Stomach (tissue), 9 donors: ENCODE results near the gene ATP4B. TPM values are rescaled to one million over a fixed set of nuclear protein-coding genes. Genes with fewer than 3 reads are reported as not detected.

ENCODE experiments used
- DNase-seq, 2 donors: peaks; one replicate each; pipeline versions ENCODE4 v3.0.0 to v3.0.0-alpha.2; 2013 to 2019
- H3K27ac ChIP-seq, 5 donors: fragments of 200-600 bp in 4 of 5; sonication (generic) in 4 of 5; one replicate each; pipeline ENCODE4 v1.5.1; 2013 to 2019; ENCODE audit warnings: mild to moderate bottlenecking in 1 of 5, moderate library complexity in 1 of 5
- H3K27me3 ChIP-seq, 3 donors: fragments of 200-600 bp; sonication (generic); one replicate each; pipeline ENCODE4 v1.5.1; 2017 to 2019; ENCODE audit warnings: mixed run types in 1 of 3
- H3K36me3 ChIP-seq, 4 donors: fragments of 200-600 bp; sonication (generic); 1 replicate in 3 of 4; 2 replicates in 1 of 4; pipeline ENCODE4 v1.5.1; 2016 to 2019
- H3K4me1 ChIP-seq, 4 donors: fragments of 200-600 bp; sonication (generic); one replicate each; pipeline ENCODE4 v1.5.1; 2016 to 2019
- H3K4me3 ChIP-seq, 4 donors: fragments of 200-600 bp; sonication (generic) in 3 of 4; one replicate each; pipeline ENCODE4 v1.5.1; 2016 to 2019; ENCODE audit warnings: mild to moderate bottlenecking in 1 of 4
- H3K9me3 ChIP-seq, 4 donors: fragments of 200-600 bp; sonication (generic); one replicate each; pipeline ENCODE4 v1.5.1; 2016 to 2019
- EP300 ChIP-seq: sonication (generic); formaldehyde crosslinking; IDR thresholded peaks from one replicate; pipeline ENCODE4 v1.6.1; 2017; ENCODE audit warnings: antibody characterized with exemption
- POLR2A ChIP-seq, 4 donors: fragments of 450-650 bp; IDR thresholded peaks; one replicate each; pipeline ENCODE4 v1.6.1; 2016; ENCODE audit warnings: antibody characterized with exemption in 4 of 4, control low read depth in 2 of 4, mild to moderate bottlenecking in 1 of 4, moderate library complexity in 1 of 4
- POLR2AphosphoS5 ChIP-seq, 3 donors: sonication (generic); formaldehyde crosslinking; IDR thresholded peaks; one replicate each; pipeline ENCODE4 v1.6.1; 2016; ENCODE audit warnings: antibody characterized with exemption in 3 of 3
- WGBS, 5 donors: extraction: QIAGEN DNeasy Blood & Tissue Kit in 3 of 5; methylation state at CpG; one replicate each; pipeline versions ENCODE4 v1.1.5 to v1.1.7; 2013 to 2018; 5-methylcytosine and 5-hydroxymethylcytosine counted together
- intact Hi-C: fragments of 100-400 bp; cut with DNase I; formaldehyde crosslinking; loops from one replicate; pipeline ENCODE4 v1.15.1; 2023; ENCODE audit warnings: low total_unique reads
- polyA plus RNA-seq, 3 donors: library from polyadenylated mRNA; stranded (reverse); fragments of 200-250 nt; gene quantifications; one replicate each; pipeline ENCODE4 v1.2.3, GENCODE V29; 2013
- total RNA-seq, 5 donors: library from RNA; depleted of rRNA; stranded (reverse); fragments of >200 nt; gene quantifications; one replicate each; pipeline versions ENCODE4 v1.1.0 to v1.2.3, GENCODE V29; 2014 to 2016
- TF ChIP-seq, protein P1 (sequence below), 7 experiments: fragments of 450-650 bp in 4 of 7; fragments of 200-600 bp in 3 of 7; sonication (generic) in 3 of 7; IDR thresholded peaks; one replicate each; pipeline ENCODE4 v1.5.1; 2016 to 2019; ENCODE audit warnings: antibody characterized with exemption in 7 of 7, control low read depth in 2 of 7, mild to moderate bottlenecking in 1 of 7
- donor health status: healthy with polysubstance abuse.
- donor health status: Bipolar disorder and iron deficiency.
- donor health status: healthy.

The ATP4B gene
- total and polyA plus RNA-seq, 8 donors = 0.87 to 585 (median 278) TPM

DNA sequence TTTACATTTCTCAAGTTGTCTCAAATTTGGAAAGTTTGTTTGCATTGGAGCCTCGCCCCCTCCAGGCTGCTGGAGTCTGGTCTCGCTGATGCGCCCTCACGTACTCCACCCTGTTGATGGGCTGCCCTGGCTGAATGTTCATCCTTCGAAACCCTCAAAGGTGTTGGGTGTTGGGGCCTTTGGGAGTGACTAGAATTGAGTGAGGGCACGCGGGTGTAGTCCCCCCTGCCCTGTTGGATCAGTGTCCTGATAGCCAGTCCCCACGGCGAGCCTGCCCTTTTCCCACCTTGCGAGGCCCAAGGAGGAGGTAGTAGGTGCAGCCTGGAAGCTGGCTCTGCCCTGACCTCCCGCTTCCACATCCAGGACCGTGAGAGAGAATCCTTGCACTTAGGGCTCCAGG is 58.6 kb downstream of the ATP4B start:
- TF ChIP-seq POLR2AphosphoS5 (IDR thresholded peaks at IDR 0.05) = no peak
- no peak for TF ChIP-seq EP300
- no peak for TF ChIP-seq POLR2A (IDR thresholded peaks at IDR 0.05)
- TF ChIP-seq, protein P1, sequence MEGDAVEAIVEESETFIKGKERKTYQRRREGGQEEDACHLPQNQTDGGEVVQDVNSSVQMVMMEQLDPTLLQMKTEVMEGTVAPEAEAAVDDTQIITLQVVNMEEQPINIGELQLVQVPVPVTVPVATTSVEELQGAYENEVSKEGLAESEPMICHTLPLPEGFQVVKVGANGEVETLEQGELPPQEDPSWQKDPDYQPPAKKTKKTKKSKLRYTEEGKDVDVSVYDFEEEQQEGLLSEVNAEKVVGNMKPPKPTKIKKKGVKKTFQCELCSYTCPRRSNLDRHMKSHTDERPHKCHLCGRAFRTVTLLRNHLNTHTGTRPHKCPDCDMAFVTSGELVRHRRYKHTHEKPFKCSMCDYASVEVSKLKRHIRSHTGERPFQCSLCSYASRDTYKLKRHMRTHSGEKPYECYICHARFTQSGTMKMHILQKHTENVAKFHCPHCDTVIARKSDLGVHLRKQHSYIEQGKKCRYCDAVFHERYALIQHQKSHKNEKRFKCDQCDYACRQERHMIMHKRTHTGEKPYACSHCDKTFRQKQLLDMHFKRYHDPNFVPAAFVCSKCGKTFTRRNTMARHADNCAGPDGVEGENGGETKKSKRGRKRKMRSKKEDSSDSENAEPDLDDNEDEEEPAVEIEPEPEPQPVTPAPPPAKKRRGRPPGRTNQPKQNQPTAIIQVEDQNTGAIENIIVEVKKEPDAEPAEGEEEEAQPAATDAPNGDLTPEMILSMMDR (IDR thresholded peaks at IDR 0.05) = no peak
- WGBS, 5 donors = 95 to 99% (median 98%) methylated on average over 9 to 12 of the region's 12 CpGs

More for the DNA sequence above, 58.6 kb downstream of the ATP4B start:
- Histone ChIP-seq H3K27me3 (no peaks in the 10 kb centered on the region), H3K9me3 (no peaks in the 10 kb centered on the region), H3K4me1 (no peaks in the 10 kb centered on the region), H3K36me3 (peaks cover 5 to 66% (median 52%) of the 10 kb centered on the region in 4 donors), H3K4me3 (no peak overlapping the region), H3K27ac (no peak overlapping the region)
- no peak for DNase-seq
- intact Hi-C loops = no loop called here

Other genes starting within 250 kb of the ATP4B start
- 1 to 10 TPM; 1.7 to 6.7 (median 2.4) TPM for gene ADPRHL1, start 204.7 kb downstream of the ATP4B start, total RNA-seq
- gene ADPRHL1, start 204.7 kb downstream of the ATP4B start, polyA plus RNA-seq = 1 to 10 TPM; 2.2 to 5.5 (median 4.1) TPM
- 10 to 100 TPM; 13.9 to 43.0 (median 31.5) TPM for gene DCUN1D2, start 167.5 kb downstream of the ATP4B start, total RNA-seq
- gene DCUN1D2, start 167.5 kb downstream of the ATP4B start, polyA plus RNA-seq = 1 to 10 TPM; 7.3 to 8.1 (median 7.5) TPM
- 100 to 1,000 TPM in 2 of 5 donors, 10 to 100 TPM in 3; 35.3 to 207 (median 59.1) TPM for gene TFDP1, start 73.4 kb downstream of the ATP4B start, total RNA-seq
- gene TFDP1, start 73.4 kb downstream of the ATP4B start, polyA plus RNA-seq = 10 to 100 TPM; 27.3 to 57.2 (median 55.3) TPM
- not detected for gene GRK1, start 9.0 kb upstream of the ATP4B start, total RNA-seq
- gene GRK1, start 9.0 kb upstream of the ATP4B start, polyA plus RNA-seq = not detected
- 1 to 10 TPM in 4 of 5 donors, not detected in 1; 1.3 to 7.9 (median 2.3) TPM for gene TMEM255B, start 101.0 kb upstream of the ATP4B start, total RNA-seq
- gene TMEM255B, start 101.0 kb upstream of the ATP4B start, polyA plus RNA-seq = 1 to 10 TPM; 4.6 to 7.5 (median 6.7) TPM
- gene GAS6, start 205.9 kb upstream of the ATP4B start, total RNA-seq = 100 to 1,000 TPM in 2 of 5 donors, 10 to 100 TPM in 3; 31.4 to 409 (median 93.4) TPM
- 100 to 1,000 TPM in 1 of 3 donors, 10 to 100 TPM in 2; 34.7 to 109 (median 62.0) TPM for gene GAS6, start 205.9 kb upstream of the ATP4B start, polyA plus RNA-seq